ENCODE measurements around the gene PDZD2.

- no peak for TF ChIP-seq EZH2 (IDR thresholded peaks at IDR 0.05; ENCODE audit: borderline replicate concordance)
- no peak for TF ChIP-seq CTCF (IDR thresholded peaks at IDR 0.05; ENCODE audit: poor library complexity)
- TF ChIP-seq EZH2phosphoT487 (IDR thresholded peaks at IDR 0.05; ENCODE audit: low read depth, severe bottlenecking, unreplicated experiment), result no peak
These were observed 129.1 kb downstream of the PDZD2 start for GRCh38 chr5:31768046-31768445.

Data from hepatocyte (in vitro differentiated cells).